ENCODE results near the gene UST.

UST gene

GRCh38 chr6:148703900-148704299 lies 42.9 kb upstream of the UST start:
- H3K27ac ChIP-seq = no peak overlapping the region
- TF ChIP-seq CTCF (conservative IDR thresholded peaks at IDR 0.05) (no peak), ZFX (IDR thresholded peaks at IDR 0.05) (no peak)

- no peak overlapping the region for H3K27ac ChIP-seq
- TF ChIP-seq ZFX (IDR thresholded peaks at IDR 0.05) (no peak), CTCF (conservative IDR thresholded peaks at IDR 0.05) (no peak)
Measured at GRCh38 chr6:148704400-148705246, 42.2 kb upstream of the UST start.

- no peak overlapping the region for H3K27ac ChIP-seq
- TF ChIP-seq ZFX (IDR thresholded peaks at IDR 0.05) (no peak), CTCF (conservative IDR thresholded peaks at IDR 0.05) (no peak)
Measured at GRCh38 chr6:148708707-148709106, 38.1 kb upstream of the UST start.

- TF ChIP-seq ZFX (IDR thresholded peaks at IDR 0.05) (no peak), CTCF (conservative IDR thresholded peaks at IDR 0.05) (no peak)
- H3K27ac ChIP-seq = no peak overlapping the region
Measured at GRCh38 chr6:148709577-148709976, 37.3 kb upstream of the UST start.

GRCh38 chr6:148711833-148712654 lies 34.8 kb upstream of the UST start:
- TF ChIP-seq CTCF (conservative IDR thresholded peaks at IDR 0.05) = no peak
- TF ChIP-seq ZFX (IDR thresholded peaks at IDR 0.05) = no peak
- H3K27ac ChIP-seq = no peak overlapping the region

- no peak overlapping the region for H3K27ac ChIP-seq
- no peak for TF ChIP-seq CTCF (conservative IDR thresholded peaks at IDR 0.05)
- no peak for TF ChIP-seq ZFX (IDR thresholded peaks at IDR 0.05)
Measured at GRCh38 chr6:148713033-148713738, 33.6 kb upstream of the UST start.

All from C4-2B (cell line).